Measurements from ENCODE around the gene RAB3C.

DNA sequence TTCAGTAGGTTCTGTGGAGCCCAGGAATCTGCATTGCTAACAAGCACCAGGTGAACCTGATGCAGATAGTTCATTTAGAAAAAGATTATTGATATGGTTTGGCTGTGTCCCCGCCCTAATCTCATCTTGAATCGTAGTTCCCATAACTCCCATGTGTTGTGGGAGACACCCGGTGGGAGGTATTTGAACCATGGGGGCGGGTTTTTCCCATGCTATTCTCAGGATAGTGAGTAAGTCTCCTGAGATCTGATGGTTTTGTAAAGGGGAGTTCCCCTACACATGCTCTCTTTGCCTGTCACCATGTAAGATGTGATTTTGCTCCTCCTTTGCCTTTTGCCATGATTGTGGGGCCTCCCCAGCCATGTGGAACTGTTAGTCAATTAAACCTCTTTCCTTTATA, 212.0 kb downstream of the RAB3C start:
- TF ChIP-seq FOXM1 (IDR thresholded peaks at IDR 0.05; ENCODE audit: borderline replicate concordance) (no peak), ZNF384 (IDR thresholded peaks at IDR 0.05) (no peak), BHLHE40 (IDR thresholded peaks at IDR 0.05; ENCODE audit: borderline replicate concordance) (no peak), SP1 (IDR thresholded peaks at IDR 0.05) (no peak), FOXA1 (IDR thresholded peaks at IDR 0.05) (no peak)

Data from HEK293T (cell line).